HG03571 (cell line): Measurements from ENCODE around the gene ANAPC5.
"Not testable (repeated sequence)": the region's sequence is repeated elsewhere in the genome, so short reads cannot be mapped to it uniquely, and the experiment has no call there.

Experiments
- ATAC-seq: cut with Tn5 transposase; IDR thresholded peaks from one replicate; pipeline ENCODE4 v1.9.1; 2021; ENCODE audit not compliant: unreplicated experiment

The ANAPC5 gene

GRCh38 chr12:121351820-121352681 is at the start of gene ANAPC5:
Gene ANAPC5, minus strand, starts transcription at chr12:121352411. Its CDS starts 71 bp downstream, at chr12:121352340.
- peak; percentile 95 for ATAC-seq

- ATAC-seq, result peak; percentile 34
Observed at GRCh38 chr12:121400332-121401139, 48.3 kb upstream of the ANAPC5 start.

GRCh38 chr12:121399391-121400331 is 47.5 kb upstream of the ANAPC5 start, which contains the start of gene RNF34:
Gene RNF34, plus strand, starts transcription at chr12:121400118. Its CDS starts 95 bp downstream, at chr12:121400213.
- ATAC-seq, result peak; percentile 83

GRCh38 chr12:121398355-121398754 is 46.1 kb upstream of the ANAPC5 start:
- ATAC-seq, result no peak

GRCh38 chr12:121397521-121397920 is 45.3 kb upstream of the ANAPC5 start:
- ATAC-seq, result no peak

- ATAC-seq, result no peak
Observed at GRCh38 chr12:121392325-121392716, 40.1 kb upstream of the ANAPC5 start.

- ATAC-seq, result no peak
Observed at GRCh38 chr12:121391619-121392324, 39.6 kb upstream of the ANAPC5 start.

- no peak for ATAC-seq
Observed at GRCh38 chr12:121390856-121391255, 38.6 kb upstream of the ANAPC5 start.

- ATAC-seq, result no peak
Observed at GRCh38 chr12:121388421-121388981, 36.3 kb upstream of the ANAPC5 start.

GRCh38 chr12:121384891-121385290 is 32.7 kb upstream of the ANAPC5 start:
- ATAC-seq, result not testable (repeated sequence)

- ATAC-seq, result no peak
Observed at GRCh38 chr12:121383601-121384021, 31.4 kb upstream of the ANAPC5 start.

- ATAC-seq, result no peak
Observed at GRCh38 chr12:121379945-121380344, 27.7 kb upstream of the ANAPC5 start.

- ATAC-seq, result no peak
Observed at GRCh38 chr12:121378736-121379135, 26.5 kb upstream of the ANAPC5 start.

GRCh38 chr12:121376754-121377697 is 24.8 kb upstream of the ANAPC5 start:
- ATAC-seq, result no peak

- ATAC-seq, result not testable (repeated sequence)
Observed at GRCh38 chr12:121374945-121375584, 22.9 kb upstream of the ANAPC5 start.

GRCh38 chr12:121374336-121374735 is 22.1 kb upstream of the ANAPC5 start:
- not testable (repeated sequence) for ATAC-seq

GRCh38 chr12:121373755-121374154 is 21.5 kb upstream of the ANAPC5 start:
- ATAC-seq, result no peak

GRCh38 chr12:121371404-121371803 is 19.2 kb upstream of the ANAPC5 start:
- no peak for ATAC-seq
